ENCODE data around the gene IGFBP1.
"Not testable (repeated sequence)": the region's sequence is repeated elsewhere in the genome, so short reads cannot be mapped to it uniquely, and the experiment has no call there.

Gene IGFBP1

DNA sequence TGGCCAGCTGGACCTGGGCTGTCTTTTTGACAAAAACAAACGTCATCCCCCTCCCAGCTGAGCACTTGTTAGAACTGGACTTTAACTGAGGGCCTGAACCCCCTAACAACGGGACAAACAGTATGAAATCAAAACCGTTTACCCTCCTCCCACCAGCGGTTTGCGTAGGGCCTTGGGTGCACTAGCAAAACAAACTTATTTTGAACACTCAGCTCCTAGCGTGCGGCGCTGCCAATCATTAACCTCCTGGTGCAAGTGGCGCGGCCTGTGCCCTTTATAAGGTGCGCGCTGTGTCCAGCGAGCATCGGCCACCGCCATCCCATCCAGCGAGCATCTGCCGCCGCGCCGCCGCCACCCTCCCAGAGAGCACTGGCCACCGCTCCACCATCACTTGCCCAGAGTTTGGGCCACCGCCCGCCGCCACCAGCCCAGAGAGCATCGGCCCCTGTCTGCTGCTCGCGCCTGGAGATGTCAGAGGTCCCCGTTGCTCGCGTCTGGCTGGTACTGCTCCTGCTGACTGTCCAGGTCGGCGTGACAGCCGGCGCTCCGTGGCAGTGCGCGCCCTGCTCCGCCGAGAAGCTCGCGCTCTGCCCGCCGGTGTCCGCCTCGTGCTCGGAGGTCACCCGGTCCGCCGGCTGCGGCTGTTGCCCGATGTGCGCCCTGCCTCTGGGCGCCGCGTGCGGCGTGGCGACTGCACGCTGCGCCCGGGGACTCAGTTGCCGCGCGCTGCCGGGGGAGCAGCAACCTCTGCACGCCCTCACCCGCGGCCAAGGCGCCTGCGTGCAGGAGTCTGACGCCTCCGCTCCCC is at the start of gene IGFBP1:
TSS of gene IGFBP1 (plus strand) at position 304 of the 808 bp plus-strand sequence. CDS start at position 469, 165 bp downstream.
- CTCF ChIA-PET = interaction anchor here (1.1 kb wide), 1 partner anchor 34 kb away, joined by 5 read pairs; no protein-coding TSS in a partner anchor
- TF ChIP-seq NFRKB (IDR thresholded peaks at IDR 0.05) = no peak
- TF ChIP-seq CTBP1 (IDR thresholded peaks at IDR 0.05; ENCODE audit: borderline replicate concordance) = no peak
- TF ChIP-seq FOXA1 (IDR thresholded peaks at IDR 0.05) = no peak
- no peak for TF ChIP-seq TARDBP (IDR thresholded peaks at IDR 0.05)
- no peak for TF ChIP-seq LEF1 (IDR thresholded peaks at IDR 0.05; ENCODE audit: borderline replicate concordance)
- TF ChIP-seq FOXK2 (IDR thresholded peaks at IDR 0.05) = no peak
- TF ChIP-seq PKNOX1 (IDR thresholded peaks at IDR 0.05) = no peak
- TF ChIP-seq HDGF (IDR thresholded peaks at IDR 0.05; ENCODE audit: borderline replicate concordance) = no peak
- TF ChIP-seq L3MBTL2 (conservative IDR thresholded peaks at IDR 0.05) = no peak
- no peak for TF ChIP-seq BHLHE40 (IDR thresholded peaks at IDR 0.05; ENCODE audit: borderline replicate concordance)
- no peak for TF ChIP-seq FOXM1 (IDR thresholded peaks at IDR 0.05; ENCODE audit: borderline replicate concordance)
- no peak for TF ChIP-seq ZNF384 (IDR thresholded peaks at IDR 0.05)
- no peak for TF ChIP-seq ARNT (IDR thresholded peaks at IDR 0.05)
- no peak for DNase-seq (ENCODE audit: extremely low spot score)

DNA sequence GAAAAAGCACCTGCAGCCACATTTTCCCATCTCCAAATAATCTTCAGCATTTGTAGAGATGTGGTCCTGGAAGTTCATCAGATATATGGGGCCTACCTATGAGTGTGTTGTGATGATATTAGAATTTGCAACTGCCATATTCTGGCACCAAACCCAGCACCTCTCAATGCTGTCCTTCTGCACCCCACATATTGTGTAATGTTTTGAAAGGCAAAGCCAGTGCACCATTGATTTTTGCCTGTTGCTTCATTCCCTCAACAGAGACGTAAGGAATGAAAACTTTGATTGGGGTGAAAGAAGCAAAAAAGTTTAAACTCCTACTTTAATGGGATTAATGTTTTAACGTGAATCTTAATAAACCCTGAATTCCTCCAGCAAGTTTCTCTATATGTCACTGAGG is 49.4 kb upstream of the IGFBP1 start:
- POLR2A ChIA-PET; CTCF ChIA-PET; DNase-seq (ENCODE audit: extremely low spot score): not testable (repeated sequence)

More for the DNA sequence above, at the start of gene IGFBP1:
- POLR2A ChIA-PET = no interaction called here

DNA sequence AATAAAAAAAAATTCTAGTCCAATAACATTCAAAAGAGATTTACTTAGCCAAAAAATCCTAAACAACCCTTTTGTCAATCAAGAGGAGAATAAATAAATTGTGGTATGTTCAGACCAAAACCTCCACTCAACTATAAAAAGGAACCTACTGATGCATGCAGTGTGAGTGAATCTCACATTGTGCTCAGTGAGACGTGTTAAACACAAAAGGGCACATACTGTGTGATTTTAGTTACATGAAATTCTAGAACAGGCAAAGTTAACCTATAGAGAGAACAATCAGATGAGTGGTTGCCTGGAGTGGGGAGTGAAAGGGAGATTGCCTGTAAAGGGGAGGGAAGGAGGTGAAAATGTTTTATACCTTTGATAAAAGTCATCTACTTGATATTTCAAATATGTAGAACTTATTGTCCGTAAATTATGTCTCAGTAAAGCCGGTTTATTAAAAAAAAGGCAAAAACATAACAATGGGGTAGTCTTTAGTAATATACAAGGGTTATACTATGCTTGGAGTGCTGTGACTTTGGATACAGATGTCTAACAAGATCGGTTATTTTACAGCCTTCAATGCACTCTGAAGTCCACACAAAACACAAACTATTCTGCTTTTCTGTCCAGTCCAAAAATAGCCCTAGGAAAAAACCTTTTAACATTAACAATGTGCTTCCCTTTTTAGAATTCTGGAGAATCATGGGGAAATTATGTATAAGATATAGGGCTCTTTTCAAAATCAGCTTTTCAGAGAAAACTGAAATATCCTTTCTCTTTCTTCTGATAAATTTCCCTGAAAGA is 46.2 kb upstream of the IGFBP1 start:
- POLR2A ChIA-PET; CTCF ChIA-PET; DNase-seq (ENCODE audit: extremely low spot score): not testable (repeated sequence)

GRCh38 chr7:45846536-45846935 is 41.8 kb upstream of the IGFBP1 start:
- DNase-seq (ENCODE audit: extremely low spot score); CTCF ChIA-PET; POLR2A ChIA-PET: not testable (repeated sequence)

- CTCF ChIA-PET; POLR2A ChIA-PET; DNase-seq (ENCODE audit: extremely low spot score): not testable (repeated sequence)
Measured at GRCh38 chr7:45848734-45849133, 39.6 kb upstream of the IGFBP1 start.

- DNase-seq (ENCODE audit: extremely low spot score); POLR2A ChIA-PET; CTCF ChIA-PET: not testable (repeated sequence)
Measured at GRCh38 chr7:45852984-45853383, 35.3 kb upstream of the IGFBP1 start.

- POLR2A ChIA-PET; DNase-seq (ENCODE audit: extremely low spot score): not testable (repeated sequence)
- CTCF ChIA-PET = interaction anchor here (1.0 kb wide), 1 partner anchor 9 kb away, joined by 3 read pairs; no protein-coding TSS in a partner anchor
Measured at GRCh38 chr7:45853491-45853890, 34.8 kb upstream of the IGFBP1 start.

GRCh38 chr7:45855680-45856079 is 32.6 kb upstream of the IGFBP1 start:
- POLR2A ChIA-PET, CTCF ChIA-PET: not testable (repeated sequence)

GRCh38 chr7:45856888-45857287 is 31.4 kb upstream of the IGFBP1 start:
- CTCF ChIA-PET; DNase-seq (ENCODE audit: extremely low spot score); POLR2A ChIA-PET: not testable (repeated sequence)

More at GRCh38 chr7:45855680-45856079, 32.6 kb upstream of the IGFBP1 start:
- DNase-seq (ENCODE audit: extremely low spot score) = not testable (repeated sequence)

DNA sequence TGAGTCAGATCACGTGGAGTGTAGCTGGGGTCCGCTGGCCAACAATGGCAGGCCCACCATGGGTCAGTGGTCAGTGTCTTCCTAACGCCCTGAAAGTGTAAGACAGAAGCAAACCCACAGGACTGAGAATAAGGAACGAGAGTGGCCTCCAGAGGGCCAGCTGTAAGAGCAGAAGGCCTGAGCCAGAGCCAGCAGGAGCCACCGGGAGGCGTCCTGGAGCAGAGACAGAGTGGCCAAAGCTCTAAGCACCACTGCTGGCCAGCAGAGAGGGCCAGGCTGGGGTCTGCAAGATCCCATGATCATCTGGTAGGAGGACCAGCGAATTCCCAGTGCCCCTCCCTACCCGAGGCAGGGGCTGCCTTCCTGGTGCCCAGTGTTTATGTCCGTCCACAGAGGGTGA is 24.6 kb upstream of the IGFBP1 start:
- TF ChIP-seq CTBP1 (IDR thresholded peaks at IDR 0.05; ENCODE audit: borderline replicate concordance) = no peak
- TF ChIP-seq NFRKB (IDR thresholded peaks at IDR 0.05) = no peak
- no peak for TF ChIP-seq BHLHE40 (IDR thresholded peaks at IDR 0.05; ENCODE audit: borderline replicate concordance)
- TF ChIP-seq ELF4 (IDR thresholded peaks at IDR 0.05) = no peak
- no peak for TF ChIP-seq LEF1 (IDR thresholded peaks at IDR 0.05; ENCODE audit: borderline replicate concordance)
- no peak for TF ChIP-seq FOXA1 (IDR thresholded peaks at IDR 0.05)
- TF ChIP-seq ZNF384 (IDR thresholded peaks at IDR 0.05) = no peak
- no peak for TF ChIP-seq SUZ12 (IDR thresholded peaks at IDR 0.05)
- TF ChIP-seq HDGF (IDR thresholded peaks at IDR 0.05; ENCODE audit: borderline replicate concordance) = no peak
- TF ChIP-seq FOXM1 (IDR thresholded peaks at IDR 0.05; ENCODE audit: borderline replicate concordance) = no peak
- POLR2A ChIA-PET = no interaction called here
- peak; percentile 32 for DNase-seq (ENCODE audit: extremely low spot score)
- CTCF ChIA-PET = no interaction called here
